HCT116 (cell line): ENCODE measurements around the gene C5orf58. TPM values are rescaled to one million over a fixed set of nuclear protein-coding genes. Genes with fewer than 3 reads are reported as not detected.

Experiments
- ATAC-seq: fragments of 200-7000 bp; cut with Tn5 transposase; 2 replicates; pipeline ENCODE4 v1.9.1; 2020; ENCODE audit warnings: mild to moderate bottlenecking, moderate library complexity
- BruUV-seq: library from RNA; stranded (reverse); fragments of 400-500 nt; replicated peaks from 2 replicates; lab custom pipeline; 2021; lab: Mats Ljungman, UMichigan
- CTCF ChIA-PET: fragments of 300-600 bp; sonication (Branson Sonifier 250); formaldehyde crosslinking; loops from one replicate; lab custom pipeline; 2021; ENCODE audit warnings: antibody characterized with exemption; lab: Charles Lee
- POLR2A ChIA-PET: fragments of 300-600, 350-600 bp; sonication (Branson Sonifier 250); formaldehyde crosslinking; loops from one replicate; lab custom pipeline; 2021; ENCODE audit warnings: antibody characterized with exemption; lab: Charles Lee
- RAD21 ChIA-PET, 2 experiments: fragments of 300-600 bp; sonication (Branson Sonifier 250); formaldehyde crosslinking; loops; one replicate each; lab custom pipeline; 2023; ENCODE audit warnings: low total read pairs in 2 of 2; ENCODE audit not compliant: uncharacterized antibody in 2 of 2, unreplicated experiment in 2 of 2, low non-redundant PET in 1 of 2; lab: Charles Lee
- DNase-seq: peaks from one replicate; pipeline ENCODE4 v3.0.0-alpha.2; 2010; ENCODE audit warnings: low read depth, low spot score
- H2AFZ ChIP-seq: fragments of 200-600 bp; shearing (Covaris generic), sonication (generic); 2 replicates; pipeline ENCODE4 v1.6.1; 2017; ENCODE audit warnings: low read depth, mixed run types, mixed read lengths, antibody characterized with exemption, low read length; ENCODE audit not compliant: poor library complexity, severe bottlenecking
- H3K27ac ChIP-seq: 2 replicates; pipeline ENCODE4 v1.5.1; 2012; ENCODE audit warnings: low read depth, low read length
- H3K27me3 ChIP-seq: fragments of 200-600 bp; sonication (generic); 2 replicates; pipeline ENCODE4 v1.6.1; 2016; ENCODE audit warnings: mixed run types, low read length, mixed read lengths; ENCODE audit not compliant: insufficient read depth
- H3K36me3 ChIP-seq, 2 experiments: fragments of 200-500 bp in 1 of 2; fragments of 200-600 bp in 1 of 2; sonication (Bioruptor generic) in 1 of 2; sonication (generic) in 1 of 2; 2 replicates each; pipeline versions ENCODE4 v1.5.1 to v1.6.1; 2014 to 2016; ENCODE audit warnings: low read length in 2 of 2, inconsistent platforms in 1 of 2, mixed read lengths in 1 of 2, mixed run types in 1 of 2; ENCODE audit not compliant: insufficient read depth in 2 of 2, control insufficient read depth in 1 of 2
- H3K4me1 ChIP-seq, 2 experiments: fragments of 200-600 bp in 1 of 2; sonication (generic) in 1 of 2; 2 replicates each; pipeline versions ENCODE4 v1.5.1 to v1.6.1; 2012 to 2017; ENCODE audit warnings: low read length in 2 of 2, inconsistent platforms in 1 of 2, mild to moderate bottlenecking in 1 of 2, mixed read lengths in 1 of 2, mixed run types in 1 of 2, moderate library complexity in 1 of 2; ENCODE audit not compliant: insufficient read depth in 2 of 2, control insufficient read depth in 1 of 2
- H3K4me2 ChIP-seq: fragments of 200-600 bp; sonication (generic); 2 replicates; pipeline ENCODE4 v1.6.1; 2017; ENCODE audit warnings: mixed run types, low read length, mixed read lengths
- H3K4me3 ChIP-seq, 2 experiments: fragments of 200-600 bp in 1 of 2; sonication (generic) in 1 of 2; replicated peaks in 1 of 2; 2 replicates each; pipeline ENCODE4 v1.5.1; 2011 to 2016; ENCODE audit warnings: low read length in 2 of 2, control low read depth in 1 of 2, low read depth in 1 of 2, mild to moderate bottlenecking in 1 of 2, mixed read lengths in 1 of 2, mixed run types in 1 of 2
- H3K79me2 ChIP-seq: fragments of 200-600 bp; sonication (generic); 2 replicates; pipeline ENCODE4 v1.6.1; 2017; ENCODE audit warnings: mild to moderate bottlenecking, mixed run types, low read length, moderate library complexity, mixed read lengths; ENCODE audit not compliant: insufficient read depth
- H3K9ac ChIP-seq: fragments of 200-600 bp; sonication (generic); 2 replicates; pipeline ENCODE4 v1.6.1; 2016; ENCODE audit warnings: low read length, mixed read lengths
- H3K9me2 ChIP-seq: fragments of 200-600 bp; sonication (generic), shearing (Covaris generic); 2 replicates; pipeline ENCODE4 v1.6.1; 2017; ENCODE audit warnings: mixed run types, mild to moderate bottlenecking, moderate library complexity; ENCODE audit not compliant: insufficient read depth
- H3K9me3 ChIP-seq, 2 experiments: fragments of 200-500 bp in 1 of 2; fragments of 200-600 bp in 1 of 2; sonication (Bioruptor generic) in 1 of 2; sonication (generic) in 1 of 2; 2 replicates each; pipeline ENCODE4 v1.6.1; 2014 to 2017; ENCODE audit warnings: low read length in 2 of 2, mixed read lengths in 2 of 2, inconsistent platforms in 1 of 2, low read depth in 1 of 2, mild to moderate bottlenecking in 1 of 2, mixed run types in 1 of 2, moderate library complexity in 1 of 2; ENCODE audit not compliant: control insufficient read depth in 1 of 2, insufficient read depth in 1 of 2
- H4K20me1 ChIP-seq: fragments of 200-600 bp; sonication (generic), shearing (Covaris generic); 2 replicates; pipeline ENCODE4 v1.6.1; 2017; ENCODE audit warnings: mixed run types, mild to moderate bottlenecking, moderate library complexity; ENCODE audit not compliant: insufficient read depth
- CTCF ChIP-seq, 3 experiments: fragments of 200-600 bp in 1 of 3; sonication (generic) in 1 of 3; IDR thresholded peaks in 2 of 3; conservative IDR thresholded peaks in 1 of 3; 2 replicates each; pipeline ENCODE4 v1.5.1; 2012 to 2017; ENCODE audit warnings: low read depth in 2 of 3, low read length in 2 of 3, antibody characterized with exemption in 1 of 3, borderline replicate concordance in 1 of 3, control low read depth in 1 of 3, mild to moderate bottlenecking in 1 of 3, mixed read lengths in 1 of 3, mixed run types in 1 of 3, moderate library complexity in 1 of 3; ENCODE audit not compliant: insufficient read depth in 1 of 3
- EGR1 ChIP-seq: IDR thresholded peaks from 2 replicates; pipeline ENCODE4 v1.6.1; 2012; ENCODE audit warnings: low read depth
- EZH2phosphoT487 ChIP-seq: fragments of 200-600 bp; IDR thresholded peaks from 2 replicates; pipeline ENCODE4 v1.6.1; 2018; ENCODE audit warnings: antibody characterized with exemption, borderline replicate concordance
- MAX ChIP-seq: IDR thresholded peaks from 2 replicates; pipeline ENCODE4 v1.6.1; 2012
- POLR2AphosphoS5 ChIP-seq: IDR thresholded peaks from 2 replicates; pipeline ENCODE4 v1.6.1; 2011; ENCODE audit warnings: mild to moderate bottlenecking, low read depth, low read length, moderate library complexity
- YY1 ChIP-seq: IDR thresholded peaks from 2 replicates; pipeline ENCODE4 v1.6.1; 2011; ENCODE audit warnings: low read length, low read depth, moderate library complexity, mild to moderate bottlenecking; ENCODE audit not compliant: insufficient replicate concordance; ENCODE audit errors: extremely low read depth
- intact Hi-C: fragments of 100-400 bp; cut with micrococcal nuclease; formaldehyde crosslinking; loops from 2 replicates; pipeline ENCODE4 v1.10.0; 2022
- total RNA-seq: library from RNA; stranded (reverse); gene quantifications from one replicate; pipeline ENCODE4 v1.2.1, GENCODE V29; 2021; ENCODE audit not compliant: unreplicated experiment

The C5orf58 gene
- total RNA-seq, 1 experiment from 2014 or later, result not detected

GRCh38 chr5:170246126-170246870, 13.5 kb downstream of the C5orf58 start:
- intact Hi-C loops, result no loop called here
- no peak for TF ChIP-seq MAX
- TF ChIP-seq EGR1, result no peak
- no peak for TF ChIP-seq CTCF (IDR thresholded peaks at IDR 0.05 in 2 of 3, conservative IDR thresholded peaks at IDR 0.05 in 1 of 3; ENCODE audit: borderline replicate concordance in 1 of 3, insufficient read depth in 1 of 3, low read depth in 2 of 3, low read length in 2 of 3)
- TF ChIP-seq YY1, result no peak
- TF ChIP-seq EZH2phosphoT487, result no peak
- TF ChIP-seq POLR2AphosphoS5, result no peak
- ATAC-seq (no peak), DNase-seq (no peak)
- Histone ChIP-seq H3K9me3 (no peaks in the 10 kb centered on the region), H3K4me1 (no peaks in the 10 kb centered on the region), H3K9me2 (no peaks in the 10 kb centered on the region), H4K20me1 (no peaks in the 10 kb centered on the region), H3K27ac (no peak overlapping the region), H3K4me3 (no peak overlapping the region), H2AFZ (no peak overlapping the region), H3K79me2 (no peaks in the 10 kb centered on the region), H3K4me2 (no peak overlapping the region), H3K27me3 (peaks cover 49% of the 10 kb centered on the region), H3K9ac (no peak overlapping the region), H3K36me3 (no peaks in the 10 kb centered on the region)
- CTCF ChIA-PET, result no interaction called here
- no TSS peak for BruUV-seq
- POLR2A ChIA-PET, result no interaction called here
- RAD21 ChIA-PET, result no interaction called here
